ENCODE results near the gene TNFRSF4.

DNA sequence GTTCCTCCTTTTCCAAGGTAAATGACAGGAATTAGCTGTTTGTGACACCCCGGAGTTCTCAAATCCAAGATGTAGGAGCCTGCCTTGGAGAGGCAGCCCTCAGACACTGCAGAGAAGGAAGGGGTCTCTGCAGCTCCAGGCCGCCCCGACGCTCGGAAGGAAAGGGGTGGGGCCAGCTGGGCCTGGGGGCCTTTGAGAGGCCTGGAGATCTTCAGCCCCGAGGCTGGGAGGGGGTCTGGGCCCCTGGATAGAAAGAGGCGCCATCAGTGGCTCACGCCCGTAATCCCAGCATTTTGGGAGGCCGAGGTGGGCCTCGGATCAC lies 6.4 kb downstream of the TNFRSF4 start:
- TF ChIP-seq, protein P1, sequence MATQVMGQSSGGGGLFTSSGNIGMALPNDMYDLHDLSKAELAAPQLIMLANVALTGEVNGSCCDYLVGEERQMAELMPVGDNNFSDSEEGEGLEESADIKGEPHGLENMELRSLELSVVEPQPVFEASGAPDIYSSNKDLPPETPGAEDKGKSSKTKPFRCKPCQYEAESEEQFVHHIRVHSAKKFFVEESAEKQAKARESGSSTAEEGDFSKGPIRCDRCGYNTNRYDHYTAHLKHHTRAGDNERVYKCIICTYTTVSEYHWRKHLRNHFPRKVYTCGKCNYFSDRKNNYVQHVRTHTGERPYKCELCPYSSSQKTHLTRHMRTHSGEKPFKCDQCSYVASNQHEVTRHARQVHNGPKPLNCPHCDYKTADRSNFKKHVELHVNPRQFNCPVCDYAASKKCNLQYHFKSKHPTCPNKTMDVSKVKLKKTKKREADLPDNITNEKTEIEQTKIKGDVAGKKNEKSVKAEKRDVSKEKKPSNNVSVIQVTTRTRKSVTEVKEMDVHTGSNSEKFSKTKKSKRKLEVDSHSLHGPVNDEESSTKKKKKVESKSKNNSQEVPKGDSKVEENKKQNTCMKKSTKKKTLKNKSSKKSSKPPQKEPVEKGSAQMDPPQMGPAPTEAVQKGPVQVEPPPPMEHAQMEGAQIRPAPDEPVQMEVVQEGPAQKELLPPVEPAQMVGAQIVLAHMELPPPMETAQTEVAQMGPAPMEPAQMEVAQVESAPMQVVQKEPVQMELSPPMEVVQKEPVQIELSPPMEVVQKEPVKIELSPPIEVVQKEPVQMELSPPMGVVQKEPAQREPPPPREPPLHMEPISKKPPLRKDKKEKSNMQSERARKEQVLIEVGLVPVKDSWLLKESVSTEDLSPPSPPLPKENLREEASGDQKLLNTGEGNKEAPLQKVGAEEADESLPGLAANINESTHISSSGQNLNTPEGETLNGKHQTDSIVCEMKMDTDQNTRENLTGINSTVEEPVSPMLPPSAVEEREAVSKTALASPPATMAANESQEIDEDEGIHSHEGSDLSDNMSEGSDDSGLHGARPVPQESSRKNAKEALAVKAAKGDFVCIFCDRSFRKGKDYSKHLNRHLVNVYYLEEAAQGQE (IDR thresholded peaks at IDR 0.05; ENCODE audit: insufficient replicate concordance, low read depth) = no peak
- TF ChIP-seq, protein P2, sequence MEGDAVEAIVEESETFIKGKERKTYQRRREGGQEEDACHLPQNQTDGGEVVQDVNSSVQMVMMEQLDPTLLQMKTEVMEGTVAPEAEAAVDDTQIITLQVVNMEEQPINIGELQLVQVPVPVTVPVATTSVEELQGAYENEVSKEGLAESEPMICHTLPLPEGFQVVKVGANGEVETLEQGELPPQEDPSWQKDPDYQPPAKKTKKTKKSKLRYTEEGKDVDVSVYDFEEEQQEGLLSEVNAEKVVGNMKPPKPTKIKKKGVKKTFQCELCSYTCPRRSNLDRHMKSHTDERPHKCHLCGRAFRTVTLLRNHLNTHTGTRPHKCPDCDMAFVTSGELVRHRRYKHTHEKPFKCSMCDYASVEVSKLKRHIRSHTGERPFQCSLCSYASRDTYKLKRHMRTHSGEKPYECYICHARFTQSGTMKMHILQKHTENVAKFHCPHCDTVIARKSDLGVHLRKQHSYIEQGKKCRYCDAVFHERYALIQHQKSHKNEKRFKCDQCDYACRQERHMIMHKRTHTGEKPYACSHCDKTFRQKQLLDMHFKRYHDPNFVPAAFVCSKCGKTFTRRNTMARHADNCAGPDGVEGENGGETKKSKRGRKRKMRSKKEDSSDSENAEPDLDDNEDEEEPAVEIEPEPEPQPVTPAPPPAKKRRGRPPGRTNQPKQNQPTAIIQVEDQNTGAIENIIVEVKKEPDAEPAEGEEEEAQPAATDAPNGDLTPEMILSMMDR (IDR thresholded peaks at IDR 0.05; ENCODE audit: insufficient read depth, low read length) = no peak

Measured in HL-60 (cell line).